ENCODE data around the gene MYO18B.

MYO18B gene

GRCh38 chr22:25714739-25715138, 27.2 kb upstream of the MYO18B start:
- DNase-seq = no peak

- no peak for DNase-seq
Observed at GRCh38 chr22:25716637-25717036, 25.4 kb upstream of the MYO18B start.

- DNase-seq = no peak
Observed at GRCh38 chr22:25718135-25718840, 23.7 kb upstream of the MYO18B start.

- DNase-seq = no peak
Observed at GRCh38 chr22:25722223-25722622, 19.8 kb upstream of the MYO18B start.

GRCh38 chr22:25722626-25723025, 19.4 kb upstream of the MYO18B start:
- no peak for DNase-seq

- DNase-seq = no peak
Observed at GRCh38 chr22:25726241-25726640, 15.7 kb upstream of the MYO18B start.

GRCh38 chr22:25728071-25728470, 13.9 kb upstream of the MYO18B start:
- DNase-seq = peak in 1 of 2 experiments; percentile 8

GRCh38 chr22:25729016-25729995, 12.7 kb upstream of the MYO18B start:
- peak; percentile 45 to 63 for DNase-seq

- DNase-seq = no peak
Observed at GRCh38 chr22:25735650-25736049, 6.3 kb upstream of the MYO18B start.

- DNase-seq = no peak
Observed at GRCh38 chr22:25736378-25737011, 5.5 kb upstream of the MYO18B start.

- no peak for DNase-seq
Observed at GRCh38 chr22:25739659-25740344, 2.2 kb upstream of the MYO18B start.

- no peak for DNase-seq
Observed at GRCh38 chr22:25742918-25743708, 1.1 kb downstream of the MYO18B start.

- DNase-seq = no peak
Observed at GRCh38 chr22:25744694-25745093, 2.7 kb downstream of the MYO18B start.

- DNase-seq = no peak
Observed at GRCh38 chr22:25745341-25746011, 3.5 kb downstream of the MYO18B start.

GRCh38 chr22:25746012-25746373, 4.0 kb downstream of the MYO18B start:
- no peak for DNase-seq

GRCh38 chr22:25747245-25747944, 5.4 kb downstream of the MYO18B start:
- DNase-seq = peak in 1 of 2 experiments; percentile 14

GRCh38 chr22:25748140-25748539, 6.2 kb downstream of the MYO18B start:
- no peak for DNase-seq

GRCh38 chr22:25748704-25749103, 6.7 kb downstream of the MYO18B start:
- DNase-seq = no peak

- no peak for DNase-seq
Observed at GRCh38 chr22:25749420-25750169, 7.6 kb downstream of the MYO18B start.

- no peak for DNase-seq
Observed at GRCh38 chr22:25750569-25751173, 8.7 kb downstream of the MYO18B start.
